GM12878 (cell line): ENCODE data around the gene NAT10. TPM values are rescaled to one million over a fixed set of nuclear protein-coding genes. Genes with fewer than 3 reads are reported as not detected.

Experiments used
- ATAC-seq: fragments of 200-7000 bp; cut with Tn5 transposase; 3 replicates; pipeline ENCODE4 v1.9.1; 2020; ENCODE audit warnings: mild to moderate bottlenecking, moderate library complexity
- BruUV-seq: library from RNA; stranded (reverse); fragments of 400-500 nt; replicated peaks from 2 replicates; lab custom pipeline; 2021; lab: Mats Ljungman, UMichigan
- CTCF ChIA-PET: fragments of 300-600 bp; sonication (Branson Sonifier 250); formaldehyde crosslinking; extraction: SDS; loops from one replicate; lab custom pipeline; 2021; ENCODE audit warnings: inconsistent platforms; lab: Yijun Ruan, JAX
- POLR2A ChIA-PET: fragments of 350-600 bp; formaldehyde crosslinking; extraction: SDS; loops from one replicate; lab custom pipeline; 2021; ENCODE audit warnings: inconsistent platforms; lab: Charles Lee
- RAD21 ChIA-PET: fragments of 300-600 bp; sonication (Branson Sonifier 250); formaldehyde crosslinking; loops from one replicate; lab custom pipeline; 2023; ENCODE audit warnings: antibody characterized with exemption; ENCODE audit not compliant: unreplicated experiment; lab: Charles Lee
- SMC1A ChIA-PET: fragments of 300-600 bp; sonication (Branson Sonifier 250); formaldehyde crosslinking; loops from one replicate; lab custom pipeline; 2023; ENCODE audit not compliant: unreplicated experiment, uncharacterized antibody; lab: Charles Lee
- DNase-seq: peaks from one replicate; pipeline ENCODE4 v3.0.0-alpha.2; 2011; ENCODE audit warnings: low read depth, low spot score
- FAIRE-seq: peaks from 3 replicates; lab custom pipeline; 2011; peaks lifted over from hg19 to GRCh38; lab: Jason Lieb, UNC
- H2AFZ ChIP-seq: 2 replicates; pipeline ENCODE4 v1.6.0; 2011; ENCODE audit warnings: low read depth, low read length, control low read depth; ENCODE audit not compliant: control insufficient read depth
- H3K27ac ChIP-seq: 2 replicates; pipeline ENCODE4 v1.5.1; 2011; ENCODE audit warnings: control low read depth; ENCODE audit not compliant: control insufficient read depth, insufficient read depth
- H3K27me3 ChIP-seq, 2 experiments: replicated peaks in 1 of 2; 2 replicates each; pipeline versions ENCODE4 v1.6.0 to v1.6.1; 2011; ENCODE audit warnings: low read length in 1 of 2; ENCODE audit not compliant: control insufficient read depth in 2 of 2, insufficient read depth in 2 of 2
- H3K36me3 ChIP-seq, 2 experiments: 2 replicates each; pipeline ENCODE4 v1.5.1; 2011; ENCODE audit warnings: low read length in 1 of 2; ENCODE audit not compliant: control insufficient read depth in 2 of 2, insufficient read depth in 2 of 2
- H3K4me1 ChIP-seq: 2 replicates; pipeline ENCODE4 v1.6.1; 2011; ENCODE audit warnings: mild to moderate bottlenecking, low read length, moderate library complexity, mixed read lengths; ENCODE audit not compliant: control insufficient read depth, insufficient read depth
- H3K4me2 ChIP-seq: 2 replicates; pipeline ENCODE4 v1.6.0; 2011; ENCODE audit warnings: control low read depth; ENCODE audit not compliant: control insufficient read depth, insufficient read depth
- H3K4me3 ChIP-seq: fragments of 200-600 bp; sonication (generic); 2 replicates; pipeline ENCODE4 v1.5.1; 2016
- H3K79me2 ChIP-seq: 2 replicates; pipeline ENCODE4 v1.6.0; 2011; ENCODE audit warnings: low read length; ENCODE audit not compliant: control insufficient read depth, insufficient read depth
- H3K9ac ChIP-seq: 2 replicates; pipeline ENCODE4 v1.8.0; 2011; ENCODE audit warnings: low read length, control low read depth, mixed read lengths; ENCODE audit not compliant: control insufficient read depth, insufficient read depth
- H3K9me3 ChIP-seq: replicated peaks from 3 replicates; pipeline ENCODE4 v1.5.1; 2011; ENCODE audit warnings: mild to moderate bottlenecking, low read length; ENCODE audit not compliant: control insufficient read depth, insufficient read depth
- H4K20me1 ChIP-seq: 2 replicates; pipeline ENCODE4 v1.6.0; 2011; ENCODE audit not compliant: control insufficient read depth, insufficient read depth
- E4F1 ChIP-seq: fragments of 450-650 bp; IDR thresholded peaks from 2 replicates; pipeline ENCODE4 v1.6.1; 2018; ENCODE audit warnings: borderline replicate concordance, mild to moderate bottlenecking; ENCODE audit not compliant: partially characterized antibody
- HDAC2 ChIP-seq: fragments of 200-600 bp; sonication (generic); IDR thresholded peaks from 2 replicates; pipeline ENCODE4 v1.6.1; 2017
- NFYB ChIP-seq: IDR thresholded peaks from 2 replicates; pipeline ENCODE4 v1.6.1; 2011; ENCODE audit warnings: low read depth, mild to moderate bottlenecking, low read length, improper control_type of control experiment, moderate library complexity; ENCODE audit not compliant: insufficient read depth
- RAD21 ChIP-seq: IDR thresholded peaks from 2 replicates; pipeline ENCODE4 v1.6.1; 2011; ENCODE audit warnings: mild to moderate bottlenecking, low read depth, low read length, moderate library complexity; ENCODE audit not compliant: insufficient read depth
- SMAD5 ChIP-seq: IDR thresholded peaks from 2 replicates; pipeline ENCODE4 v1.6.1; 2016; ENCODE audit warnings: antibody characterized with exemption, low read depth
- SREBF2 ChIP-seq: IDR thresholded peaks from 2 replicates; pipeline ENCODE4 v1.6.1; 2012; ENCODE audit warnings: mild to moderate bottlenecking, low read length
- WGBS: methylation state at CpG from one replicate; pipeline ENCODE4 v1.1.6; 2016; ENCODE audit warnings: low lambda C conversion rate; ENCODE audit not compliant: insufficient replicate concordance, insufficient coverage; ENCODE audit errors: missing lambda C conversion rate; 5-methylcytosine and 5-hydroxymethylcytosine counted together
- in situ Hi-C: fragments of 300-500 bp; cut with MboI; formaldehyde crosslinking; loops from 9 replicates; pipeline ENCODE4 v1.14.3; 2018; ENCODE audit warnings: mixed read lengths
- intact Hi-C: fragments of 100-400 bp; cut with micrococcal nuclease; formaldehyde crosslinking; loops from one replicate; pipeline ENCODE4 v1.14.2; 2022; ENCODE audit not compliant: unreplicated experiment
- polyA plus RNA-seq, 11 experiments: library from polyadenylated mRNA; depleted of rRNA in 4 of 11; unstranded in 6 of 11; stranded (reverse) in 5 of 11; fragments of >200 nt; fragmentation: Nextera tagmentation in 4 of 11; fragmentation: Illumina TruSeq in 1 of 11; extraction: Ambion mirVana in 4 of 11; extraction: Trizol in 1 of 11; gene quantifications; 1 replicate in 1 of 11; 2 replicates in 10 of 11; pipeline versions ENCODE4 v1.2.1 to v1.2.3, GENCODE V29; 2011 to 2016; ENCODE audit warnings: inconsistent platforms in 2 of 11, missing spikeins in 2 of 11, low read depth in 1 of 11
- total RNA-seq, 4 experiments: library from RNA; depleted of rRNA in 3 of 4; stranded (reverse); fragments of >200 nt in 3 of 4; fragmentation: Illumina TruSeq in 1 of 4; extraction: Trizol in 1 of 4; gene quantifications; 2 replicates each; pipeline versions ENCODE4 v1.2.1 to v1.2.3, GENCODE V29; 2013 to 2021

The NAT10 gene
- total and polyA plus RNA-seq, 10 of the 15 experiments (the other 5 are each of a cell fraction or from before 2014, with no cell fraction given): 45.1 to 95.5 (median 72.8) TPM

- no peaks in the 10 kb centered on the region for H4K20me1 ChIP-seq
- ChIA-PET POLR2A (no interaction called here), RAD21 (interaction anchor here (1.6 kb wide), 1 partner anchor 60 kb away, joined by 5 read pairs; no protein-coding TSS in a partner anchor), CTCF (interaction anchor here (1.6 kb wide), 1 partner anchor 14 kb away, joined by 5 read pairs; no protein-coding TSS in a partner anchor), SMC1A (interaction anchor here (1.4 to 2.3 kb wide), 2 partner anchors 17 to 43 kb away, joined by 4 to 10 read pairs; no protein-coding TSS in a partner anchor)
- no TSS peak for BruUV-seq
- H3K27ac ChIP-seq: no peak overlapping the region
- intact Hi-C loops: no loop called here
- no peak overlapping the region for H3K9ac ChIP-seq
- in situ Hi-C loops: no loop called here
- no peak for DNase-seq
- H3K79me2 ChIP-seq: no peaks in the 10 kb centered on the region
- H3K9me3 ChIP-seq: no peaks in the 10 kb centered on the region
- TF ChIP-seq SREBF2: no peak
- TF ChIP-seq E4F1: no peak
- TF ChIP-seq SMAD5: no peak
- peak; percentile 54; the same call in 1 of the 2 replicates for TF ChIP-seq NFYB
- no peak for TF ChIP-seq RAD21
- TF ChIP-seq HDAC2: no peak
- no peak overlapping the region for H3K4me2 ChIP-seq
- peak; percentile 21; the same call in 1 of the 3 replicates for ATAC-seq
- 76% methylated on average over 5 of the region's 5 CpGs for WGBS
- no peak overlapping the region for H3K4me3 ChIP-seq
- H3K36me3 ChIP-seq: no peaks in the 10 kb centered on the region; a peak in 1 of 4 replicates
- H3K4me1 ChIP-seq: no peaks in the 10 kb centered on the region
- no peak overlapping the region for H2AFZ ChIP-seq
- FAIRE-seq: no peak
- H3K27me3 ChIP-seq: no peaks in the 10 kb centered on the region
These were observed 86.1 kb downstream of the NAT10 start for GRCh38 chr11:34191578-34191977.
